ENCODE data around the gene GOLGA1.

Gene GOLGA1

GRCh38 chr9:124894035-124894740 lies 46.7 kb downstream of the GOLGA1 start:
- TF ChIP-seq CTCF (IDR thresholded peaks at IDR 0.05; ENCODE audit: insufficient read depth, missing control alignments), result no peak
- FAIRE-seq (no peak), DNase-seq (ENCODE audit: insufficient read length, low spot score) (no peak)

GRCh38 chr9:124890179-124890578 lies 50.7 kb downstream of the GOLGA1 start:
- FAIRE-seq, result no peak
- no peak for DNase-seq (ENCODE audit: insufficient read length, low spot score)
- TF ChIP-seq CTCF (IDR thresholded peaks at IDR 0.05; ENCODE audit: insufficient read depth, missing control alignments), result no peak

- DNase-seq (ENCODE audit: insufficient read length, low spot score) (no peak), FAIRE-seq (no peak)
- TF ChIP-seq CTCF (IDR thresholded peaks at IDR 0.05; ENCODE audit: insufficient read depth, missing control alignments), result no peak
These were observed 51.9 kb downstream of the GOLGA1 start for GRCh38 chr9:124889006-124889405.

GRCh38 chr9:124887832-124888231 lies 53.1 kb downstream of the GOLGA1 start:
- FAIRE-seq (no peak), DNase-seq (ENCODE audit: insufficient read length, low spot score) (no peak)
- no peak for TF ChIP-seq CTCF (IDR thresholded peaks at IDR 0.05; ENCODE audit: insufficient read depth, missing control alignments)

GRCh38 chr9:124886866-124887492 lies 53.9 kb downstream of the GOLGA1 start:
- DNase-seq (ENCODE audit: insufficient read length, low spot score) (no peak), FAIRE-seq (no peak)
- no peak for TF ChIP-seq CTCF (IDR thresholded peaks at IDR 0.05; ENCODE audit: insufficient read depth, missing control alignments)

GRCh38 chr9:124886461-124886860 lies 54.4 kb downstream of the GOLGA1 start:
- TF ChIP-seq CTCF (IDR thresholded peaks at IDR 0.05; ENCODE audit: insufficient read depth, missing control alignments), result no peak
- no peak for DNase-seq (ENCODE audit: insufficient read length, low spot score)
- no peak for FAIRE-seq

GRCh38 chr9:124885551-124885950 lies 55.3 kb downstream of the GOLGA1 start:
- no peak for TF ChIP-seq CTCF (IDR thresholded peaks at IDR 0.05; ENCODE audit: insufficient read depth, missing control alignments)
- no peak for DNase-seq (ENCODE audit: insufficient read length, low spot score)
- FAIRE-seq, result no peak
